WERI-Rb-1 (cell line): Measurements from ENCODE around the gene ANKRD6.

Experiments used
- DNase-seq: peaks from one replicate; pipeline ENCODE4 v3.0.0-alpha.2; 2020
- H3K27ac ChIP-seq: fragments of 250-450 bp; sonication (Bioruptor Pico); 2 replicates; pipeline ENCODE4 v1.5.1; 2020; ENCODE audit warnings: mild to moderate bottlenecking, moderate library complexity
- H3K27me3 ChIP-seq: fragments of 250-450 bp; sonication (Bioruptor Pico); 2 replicates; pipeline ENCODE4 v1.5.1; 2021; ENCODE audit warnings: mild to moderate bottlenecking, low read depth, moderate library complexity; ENCODE audit not compliant: insufficient read depth, severe bottlenecking
- H3K36me3 ChIP-seq: fragments of 250-450 bp; sonication (Bioruptor Pico); 2 replicates; pipeline ENCODE4 v1.5.1; 2020; ENCODE audit warnings: mild to moderate bottlenecking, moderate library complexity
- H3K4me3 ChIP-seq: 2 replicates; pipeline ENCODE4 v1.5.1; 2011; ENCODE audit warnings: low read depth, mild to moderate bottlenecking, control low read depth, low read length
- H3K9me3 ChIP-seq: fragments of 250-450 bp; sonication (Bioruptor Pico); 2 replicates; pipeline ENCODE4 v1.5.1; 2021; ENCODE audit warnings: mild to moderate bottlenecking, moderate library complexity; ENCODE audit not compliant: severe bottlenecking
- CTCF ChIP-seq: IDR thresholded peaks from 2 replicates; pipeline ENCODE4 v1.5.1; 2011; ENCODE audit warnings: low read depth, mild to moderate bottlenecking, control low read depth, inconsistent platforms, low read length

ANKRD6 gene

GRCh38 chr6:89416796-89417195, 16.2 kb upstream of the ANKRD6 start:
- no peak for TF ChIP-seq CTCF
- H3K27ac ChIP-seq: no peak overlapping the region
- no peak for DNase-seq

GRCh38 chr6:89430201-89430962, 2.6 kb upstream of the ANKRD6 start:
- peak; percentile 50 for DNase-seq
- H3K9me3 ChIP-seq: no peaks in the 10 kb centered on the region
- TF ChIP-seq CTCF: no peak
- H3K27me3 ChIP-seq: no peaks in the 10 kb centered on the region
- H3K4me3 ChIP-seq: no peak overlapping the region
- H3K27ac ChIP-seq: no peak overlapping the region
- H3K36me3 ChIP-seq: no peaks in the 10 kb centered on the region

More at GRCh38 chr6:89416796-89417195, 16.2 kb upstream of the ANKRD6 start:
- Histone ChIP-seq H3K36me3 (no peaks in the 10 kb centered on the region), H3K27me3 (no peaks in the 10 kb centered on the region), H3K4me3 (no peak overlapping the region), H3K9me3 (no peaks in the 10 kb centered on the region)

- Histone ChIP-seq H3K27ac (peak overlapping the region; percentile 53), H3K27me3 (no peaks in the 10 kb centered on the region), H3K4me3 (peak overlapping the region; percentile 70), H3K36me3 (no peaks in the 10 kb centered on the region), H3K9me3 (no peaks in the 10 kb centered on the region)
- TF ChIP-seq CTCF: no peak
- peak; percentile 23 for DNase-seq
Observed at GRCh38 chr6:89433252-89434149, 549 bp downstream of the ANKRD6 start.

GRCh38 chr6:89434150-89434499, 1.2 kb downstream of the ANKRD6 start:
- DNase-seq: no peak
- no peak overlapping the region for H3K27ac ChIP-seq
- H3K9me3 ChIP-seq: no peaks in the 10 kb centered on the region
- no peaks in the 10 kb centered on the region for H3K36me3 ChIP-seq
- no peak for TF ChIP-seq CTCF
- no peaks in the 10 kb centered on the region for H3K27me3 ChIP-seq
- peak overlapping the region; percentile 70 for H3K4me3 ChIP-seq

- no peak for DNase-seq
- Histone ChIP-seq H3K27ac (no peak overlapping the region), H3K36me3 (no peaks in the 10 kb centered on the region), H3K4me3 (no peak overlapping the region), H3K9me3 (no peaks in the 10 kb centered on the region), H3K27me3 (no peaks in the 10 kb centered on the region)
- no peak for TF ChIP-seq CTCF
Observed at GRCh38 chr6:89434954-89435353, 2.0 kb downstream of the ANKRD6 start.
